DMS 273 (cell line): ENCODE results near the gene NUFIP1.
"Not testable (repeated sequence)": the region's sequence is repeated elsewhere in the genome, so short reads cannot be mapped to it uniquely, and the experiment has no call there.

Experiments
- DNase-seq: peaks from one replicate; lab custom pipeline; 2025; ENCODE audit not compliant: unreplicated experiment; lab: John Stamatoyannopoulos, UW

The NUFIP1 gene

GRCh38 chr13:44969551-44970484, 19.5 kb downstream of the NUFIP1 start:
- DNase-seq = peak; percentile 54

- DNase-seq = no peak
These were observed 20.8 kb downstream of the NUFIP1 start for GRCh38 chr13:44968434-44968815.

- DNase-seq = no peak
These were observed 21.4 kb downstream of the NUFIP1 start for GRCh38 chr13:44967704-44968433.

- no peak for DNase-seq
These were observed 27.3 kb downstream of the NUFIP1 start for GRCh38 chr13:44961997-44962396.

- no peak for DNase-seq
These were observed 33.9 kb downstream of the NUFIP1 start for GRCh38 chr13:44955406-44955805.

GRCh38 chr13:44954224-44954623, 35.0 kb downstream of the NUFIP1 start:
- no peak for DNase-seq

- DNase-seq = no peak
These were observed 36.6 kb downstream of the NUFIP1 start for GRCh38 chr13:44952671-44953070.

- DNase-seq = no peak
These were observed 38.1 kb downstream of the NUFIP1 start for GRCh38 chr13:44951184-44951583.

GRCh38 chr13:44943411-44943810, 45.9 kb downstream of the NUFIP1 start:
- not testable (repeated sequence) for DNase-seq

GRCh38 chr13:44938854-44939253, 50.4 kb downstream of the NUFIP1 start:
- DNase-seq = no peak

GRCh38 chr13:44936246-44936645, 53.0 kb downstream of the NUFIP1 start:
- no peak for DNase-seq

- no peak for DNase-seq
These were observed 54.5 kb downstream of the NUFIP1 start for GRCh38 chr13:44934724-44935123.

GRCh38 chr13:44932850-44933251, 56.4 kb downstream of the NUFIP1 start:
- no peak for DNase-seq

GRCh38 chr13:44932171-44932849, 57.0 kb downstream of the NUFIP1 start:
- no peak for DNase-seq

GRCh38 chr13:44930963-44931623, 58.2 kb downstream of the NUFIP1 start:
- peak; percentile 56 for DNase-seq

- DNase-seq = no peak
These were observed 59.0 kb downstream of the NUFIP1 start for GRCh38 chr13:44930280-44930679.

GRCh38 chr13:44929692-44930091, 59.6 kb downstream of the NUFIP1 start:
- DNase-seq = peak; percentile 5

GRCh38 chr13:44927968-44928367, 61.3 kb downstream of the NUFIP1 start:
- no peak for DNase-seq

- DNase-seq = peak; percentile 8
These were observed 67.1 kb downstream of the NUFIP1 start for GRCh38 chr13:44921931-44922758.

GRCh38 chr13:44921246-44921877, 67.9 kb downstream of the NUFIP1 start:
- DNase-seq = no peak
